Endothelial cell of umbilical vein (primary cell): ENCODE results near the gene PLEKHA8. TPM values are rescaled to one million over a fixed set of nuclear protein-coding genes. Genes with fewer than 3 reads are reported as not detected.

Experiments
- BruUV-seq: library from RNA; stranded (reverse); fragments of 400-500 nt; replicated peaks from 2 replicates; lab custom pipeline; 2021; lab: Mats Ljungman, UMichigan
- CTCF ChIA-PET: fragments of 300-600, 350-600 bp; sonication (Branson Sonifier 250); formaldehyde crosslinking; loops from one replicate; lab custom pipeline; 2021; ENCODE audit warnings: antibody characterized with exemption, inconsistent platforms; lab: Charles Lee
- POLR2A ChIA-PET: fragments of 300-600, 350-600 bp; sonication (Branson Sonifier 250); formaldehyde crosslinking; loops from one replicate; lab custom pipeline; 2021; ENCODE audit warnings: antibody characterized with exemption, inconsistent platforms; lab: Charles Lee
- DNase-seq: peaks from one replicate; pipeline ENCODE4 v3.0.0-alpha.2; 2011; ENCODE audit warnings: low read depth, low spot score
- FAIRE-seq: peaks from 2 replicates; lab custom pipeline; 2011; peaks lifted over from hg19 to GRCh38; lab: Jason Lieb, UNC
- H2AFZ ChIP-seq: 2 replicates; pipeline ENCODE4 v1.6.0; 2012; ENCODE audit warnings: low read depth, low read length, control low read depth, inconsistent platforms
- H3K27ac ChIP-seq: 2 replicates; pipeline ENCODE4 v1.5.1; 2011; ENCODE audit warnings: low read depth, mild to moderate bottlenecking, control low read depth, low read length, moderate library complexity; ENCODE audit not compliant: insufficient read depth
- H3K27me3 ChIP-seq, 2 experiments: 2 replicates each; pipeline versions ENCODE4 v1.6.0 to v1.6.1; 2011; ENCODE audit warnings: low read length in 2 of 2, mixed read lengths in 1 of 2; ENCODE audit not compliant: control insufficient read depth in 2 of 2, insufficient read depth in 2 of 2
- H3K36me3 ChIP-seq, 2 experiments: 2 replicates in 1 of 2; 3 replicates in 1 of 2; pipeline ENCODE4 v1.5.1; 2011; ENCODE audit warnings: low read length in 2 of 2, mild to moderate bottlenecking in 1 of 2, moderate library complexity in 1 of 2; ENCODE audit not compliant: control insufficient read depth in 2 of 2, insufficient read depth in 2 of 2; ENCODE audit errors: extremely low read depth in 1 of 2
- H3K4me1 ChIP-seq: 3 replicates; pipeline ENCODE4 v1.5.1; 2011; ENCODE audit warnings: mild to moderate bottlenecking, low read length; ENCODE audit not compliant: control insufficient read depth, insufficient read depth; ENCODE audit errors: extremely low read depth
- H3K4me2 ChIP-seq: 2 replicates; pipeline ENCODE4 v1.6.1; 2011; ENCODE audit warnings: low read length, control low read depth, mixed read lengths; ENCODE audit not compliant: insufficient read depth
- H3K4me3 ChIP-seq, 3 experiments: fragments of 200-600 bp in 1 of 3; sonication (generic), shearing (Covaris generic) in 1 of 3; replicated peaks in 1 of 3; 2 replicates each; pipeline ENCODE4 v1.5.1; 2011 to 2016; ENCODE audit warnings: control low read depth in 3 of 3, low read length in 3 of 3, mild to moderate bottlenecking in 2 of 3, inconsistent platforms in 1 of 3, low read depth in 1 of 3, moderate library complexity in 1 of 3; ENCODE audit not compliant: insufficient read depth in 1 of 3
- H3K79me2 ChIP-seq: 2 replicates; pipeline ENCODE4 v1.6.0; 2012; ENCODE audit warnings: low read length, inconsistent platforms; ENCODE audit not compliant: control insufficient read depth, insufficient read depth
- H3K9ac ChIP-seq: replicated peaks from 2 replicates; pipeline ENCODE3; 2011; ENCODE audit warnings: low read length, control low read depth; ENCODE audit not compliant: insufficient read depth; ENCODE audit errors: extremely low read depth
- H3K9me1 ChIP-seq: replicated peaks from 3 replicates; pipeline ENCODE4 v1.6.0; 2011; ENCODE audit warnings: mild to moderate bottlenecking, low read length; ENCODE audit not compliant: control insufficient read depth, insufficient read depth; ENCODE audit errors: extremely low read depth
- H3K9me3 ChIP-seq: replicated peaks from 2 replicates; pipeline ENCODE4 v1.5.1; 2012; ENCODE audit warnings: low read length, inconsistent platforms; ENCODE audit not compliant: control insufficient read depth, insufficient read depth
- H4K20me1 ChIP-seq: replicated peaks from 2 replicates; pipeline ENCODE3; 2011; ENCODE audit warnings: mild to moderate bottlenecking, low read length; ENCODE audit not compliant: control insufficient read depth, insufficient read depth; ENCODE audit errors: extremely low read depth
- CTCF ChIP-seq, 2 donors: IDR thresholded peaks; 1 replicate in 1 of 2; 2 replicates in 1 of 2; pipeline ENCODE4 v1.5.1; 2011; ENCODE audit warnings: low read length in 2 of 2, mild to moderate bottlenecking in 2 of 2, moderate library complexity in 2 of 2, control low read depth in 1 of 2, inconsistent platforms in 1 of 2, low read depth in 1 of 2; ENCODE audit not compliant: insufficient read depth in 1 of 2; ENCODE audit errors: extremely low read depth in 1 of 2
- EZH2 ChIP-seq: IDR thresholded peaks from 2 replicates; pipeline ENCODE4 v1.6.1; 2012; ENCODE audit warnings: borderline replicate concordance, low read depth, mild to moderate bottlenecking, moderate library complexity, low read length, inconsistent platforms; ENCODE audit not compliant: severe bottlenecking
- FOS ChIP-seq: IDR thresholded peaks from 2 replicates; pipeline ENCODE4 v1.6.1; 2011; ENCODE audit warnings: mild to moderate bottlenecking, low read length, moderate library complexity, borderline replicate concordance; ENCODE audit not compliant: insufficient read depth
- JUN ChIP-seq: IDR thresholded peaks from 2 replicates; pipeline ENCODE4 v1.6.1; 2011; ENCODE audit warnings: borderline replicate concordance, low read depth; ENCODE audit not compliant: insufficient read length, insufficient read depth
- MAX ChIP-seq: IDR thresholded peaks from 2 replicates; pipeline ENCODE4 v1.6.1; 2011; ENCODE audit not compliant: insufficient read depth, insufficient read length
- MYC ChIP-seq: IDR thresholded peaks from one replicate; pipeline ENCODE4 v1.6.1; 2011; ENCODE audit warnings: mild to moderate bottlenecking, low read depth, low read length
- POLR2A ChIP-seq: IDR thresholded peaks from 2 replicates; pipeline ENCODE4 v1.6.1; 2012; ENCODE audit warnings: low read depth, mild to moderate bottlenecking, control low read depth, low read length
- POLR2AphosphoS5 ChIP-seq: IDR thresholded peaks from 2 replicates; pipeline ENCODE4 v1.6.1; 2012; ENCODE audit warnings: low read depth, mild to moderate bottlenecking, control low read depth, low read length, moderate library complexity; ENCODE audit not compliant: insufficient read depth
- dilution Hi-C: fragments of 300-500 bp; cut with MboI; formaldehyde crosslinking; loops from one replicate; pipeline ENCODE4 v1.15.0; 2019; ENCODE audit warnings: low sequenced_read_pairs; ENCODE audit not compliant: extremely low pct_ligation_motif_present
- intact Hi-C: fragments of 100-400 bp; cut with micrococcal nuclease; formaldehyde crosslinking; loops from one replicate; pipeline ENCODE4 v1.10.0; 2022
- polyA plus RNA-seq, 4 experiments: library from polyadenylated mRNA; depleted of rRNA in 3 of 4; stranded (reverse) in 3 of 4; unstranded in 1 of 4; fragments of >200 nt; gene quantifications; 2 replicates each; pipeline versions ENCODE4 v1.2.1 to v1.2.3, GENCODE V29; 2011 to 2012; ENCODE audit warnings: missing spikeins in 1 of 4
- total RNA-seq: library from RNA; stranded (reverse); gene quantifications from 2 replicates; pipeline ENCODE4 v1.2.3, GENCODE V29; 2021

The PLEKHA8 gene
- total and polyA plus RNA-seq, 2 donors (not counting 3 experiments of a cell fraction or from before 2014, with no cell fraction given): 4.5 to 19.8 TPM

DNA sequence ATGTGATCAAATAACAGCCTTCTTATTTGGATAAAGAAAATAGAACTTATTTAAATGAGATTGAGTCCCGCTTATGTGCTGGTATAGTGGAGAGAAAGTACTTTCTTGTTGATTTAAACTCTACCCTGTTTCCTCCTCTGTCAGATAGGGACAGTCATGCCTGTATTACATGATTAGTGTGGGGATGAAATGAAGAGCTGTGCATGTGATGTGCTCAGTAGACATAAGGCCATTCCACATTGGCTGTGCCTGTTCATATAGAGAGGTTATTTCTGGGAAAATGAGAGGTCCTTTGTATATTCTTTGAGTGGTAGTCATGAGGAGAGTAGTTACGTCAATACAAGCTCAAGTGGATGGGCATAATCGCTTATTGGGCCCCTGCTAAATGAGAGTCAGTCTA lies 112.2 kb downstream of the PLEKHA8 start:
- no peaks in the 10 kb centered on the region for H3K79me2 ChIP-seq
- DNase-seq (no peak), FAIRE-seq (no peak)
- no TSS peak for BruUV-seq
- CTCF ChIA-PET: no interaction called here
- dilution Hi-C loops: no loop called here
- H3K27me3 ChIP-seq: no peaks in the 10 kb centered on the region
- H3K9ac ChIP-seq: no peak overlapping the region
- no peak overlapping the region for H3K4me2 ChIP-seq
- intact Hi-C loops: no loop called here
- TF ChIP-seq POLR2AphosphoS5 (no peak), FOS (no peak), JUN (no peak), EZH2 (no peak), MYC (no peak), POLR2A (no peak), CTCF (IDR thresholded peaks at IDR 0.05; ENCODE audit: extremely low read depth in 1 of 2, insufficient read depth in 1 of 2, low read depth in 1 of 2, low read length in 2 of 2) (no peak), MAX (no peak)
- H3K27ac ChIP-seq: no peak overlapping the region
- H3K4me1 ChIP-seq: peaks cover 4% of the 10 kb centered on the region
- no peaks in the 10 kb centered on the region for H3K9me3 ChIP-seq
- no peak overlapping the region for H3K4me3 ChIP-seq
- H4K20me1 ChIP-seq: no peaks in the 10 kb centered on the region
- no peaks in the 10 kb centered on the region for H3K9me1 ChIP-seq
- no peaks in the 10 kb centered on the region for H3K36me3 ChIP-seq
- POLR2A ChIA-PET: no interaction called here
- H2AFZ ChIP-seq: no peak overlapping the region
